ENCODE data around the gene ATCAY.

Gene ATCAY

DNA sequence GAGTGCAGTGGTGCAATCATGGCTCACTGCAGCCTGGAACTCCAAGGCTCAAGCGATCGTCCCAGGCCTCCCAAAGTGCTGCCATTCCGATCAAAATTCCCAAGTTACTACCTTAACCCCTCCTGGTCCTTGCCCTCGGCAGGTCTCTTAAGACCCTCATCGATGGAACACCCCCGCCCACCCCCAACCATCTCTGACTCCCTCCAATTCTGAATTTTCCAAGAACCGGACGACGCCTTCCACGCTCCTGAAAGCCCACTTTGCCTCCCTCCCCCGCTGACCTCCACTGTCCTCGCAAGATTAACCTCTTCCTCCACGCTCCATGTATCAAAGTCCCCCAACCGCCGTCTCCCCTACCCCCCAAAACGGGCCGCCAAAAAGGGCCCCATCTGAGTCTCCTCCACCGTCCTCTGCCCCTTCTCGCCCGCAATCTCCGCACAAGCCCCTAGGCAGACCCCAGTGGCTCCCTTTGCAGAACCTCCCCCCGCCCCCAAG, 89.9 kb downstream of the ATCAY start:
- DNase-seq (ENCODE audit: low read depth) = no peak

DNA sequence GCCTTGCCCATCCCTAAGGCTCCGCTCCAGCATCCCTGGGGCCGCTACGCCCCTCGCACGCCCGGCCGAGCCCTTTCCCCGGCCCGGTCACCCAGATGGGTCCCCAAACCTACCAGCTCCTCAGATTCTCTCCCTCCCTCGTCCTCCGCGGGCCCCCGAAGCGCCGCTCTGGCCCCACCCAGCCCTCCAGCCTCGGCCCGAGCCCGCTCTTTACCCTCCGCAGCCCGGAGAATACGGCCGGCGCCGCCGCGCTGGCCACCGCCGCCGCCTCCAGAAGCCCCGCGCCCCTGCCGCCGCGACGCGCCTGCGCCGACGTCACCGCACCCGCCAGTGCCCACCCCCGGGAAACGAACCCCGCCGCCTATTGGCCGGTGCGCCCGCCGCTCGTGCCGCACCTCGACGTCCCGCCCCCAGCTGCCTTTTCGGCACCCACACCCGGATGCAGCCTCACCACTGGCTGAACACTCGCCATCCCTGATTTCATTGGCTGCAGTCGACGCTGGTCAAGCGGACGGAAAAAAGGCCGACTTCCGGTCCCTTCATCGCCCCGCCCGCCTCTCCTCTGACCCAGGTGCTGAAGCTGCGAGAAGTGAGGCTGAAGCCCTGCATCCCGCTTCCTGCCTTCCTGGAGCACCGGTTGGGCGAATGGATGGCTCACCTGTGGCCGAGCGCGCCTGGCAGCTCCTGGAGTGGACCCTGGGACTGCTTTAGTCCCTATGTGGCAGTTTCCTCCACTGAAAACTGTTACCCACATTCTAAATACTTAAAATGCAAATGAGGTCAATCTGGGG, 90.5 kb downstream of the ATCAY start, which contains the start of gene DAPK3:
Gene DAPK3, minus strand, starts transcription at position 292 of the 791 bp plus-strand sequence. CDS start 1,364 bp downstream, outside the sequence.
- DNase-seq (ENCODE audit: low read depth) = peak; percentile 89

DNA sequence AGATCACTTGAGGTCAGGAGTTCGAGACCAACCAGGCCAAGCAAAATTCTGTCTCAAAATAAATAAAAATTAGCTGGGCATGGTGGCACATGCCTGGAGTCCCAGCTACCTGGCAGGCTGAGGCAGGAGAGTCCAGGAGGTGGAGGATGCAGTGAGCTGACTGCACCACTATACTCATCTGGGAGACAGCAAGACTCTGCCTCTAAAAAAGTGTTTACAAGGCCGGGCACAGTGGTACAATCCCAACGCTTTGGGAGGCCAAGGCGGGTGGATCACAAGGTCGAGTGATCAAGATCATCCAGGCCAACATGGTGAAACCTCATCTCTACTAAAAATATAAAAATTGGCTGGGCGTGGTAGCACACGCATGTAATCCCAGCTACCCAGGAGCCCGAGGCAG, 94.7 kb downstream of the ATCAY start:
- no peak for DNase-seq (ENCODE audit: low read depth)

- DNase-seq (ENCODE audit: low read depth) = no peak
Measured at GRCh38 chr19:3975637-3976087, 95.2 kb downstream of the ATCAY start.

GRCh38 chr19:3976495-3977241, 96.2 kb downstream of the ATCAY start:
- DNase-seq (ENCODE audit: low read depth) = no peak
